Left ventricle myocardium superior (tissue), 1 donor: ENCODE data around the gene GLYAT. TPM values are rescaled to one million over a fixed set of nuclear protein-coding genes. Genes with fewer than 3 reads are reported as not detected.

Experiments
- ATAC-seq: fragments of 200-7000 bp; cut with Tn5 transposase; one replicate; pipeline ENCODE4 v1.9.1; 2020; ENCODE audit warnings: mild to moderate bottlenecking, moderate library complexity
- DNase-seq: peaks from one replicate; pipeline ENCODE4 v3.0.0-alpha.2; 2020
- intact Hi-C: fragments of 100-400 bp; cut with micrococcal nuclease; formaldehyde crosslinking; loops from one replicate; pipeline ENCODE4 v1.11.0; 2022
- long read RNA-seq: library from polyadenylated mRNA; unstranded; transcript quantifications from one replicate; pipeline ENCODE4 v2.0.0, GENCODE V29; 2021
- total RNA-seq: library from RNA; stranded (reverse); fragmentation: NEBNext Ultra II Directional; extraction: Animal tissue kit (Norgen Biotek cat#: 25700); gene quantifications from one replicate; pipeline ENCODE4 v1.2.1, GENCODE V29; 2021
- donor health status: DM: no; HTN: yes; CAD: no; lungs with severe emphysema.

Gene GLYAT
- total RNA-seq: 0.59 TPM
- long read RNA-seq: 0 reads

- intact Hi-C loops: no loop called here
- DNase-seq: no peak
- ATAC-seq: no peak
Measured at GRCh38 chr11:58731819-58732218, at the start of gene GLYAT. TSS of gene GLYAT (minus strand) at chr11:58731943. CDS start at chr11:58724496, 7,447 bp downstream.

GRCh38 chr11:58781345-58781744, 49.6 kb upstream of the GLYAT start:
- intact Hi-C loops: no loop called here
- ATAC-seq (no peak), DNase-seq (no peak)

GRCh38 chr11:58780578-58780977, 48.8 kb upstream of the GLYAT start:
- no peak for DNase-seq
- no peak for ATAC-seq
- intact Hi-C loops: no loop called here

- no peak for ATAC-seq
- intact Hi-C loops: no loop called here
- DNase-seq: no peak
Measured at GRCh38 chr11:58776891-58777710, 45.4 kb upstream of the GLYAT start.

GRCh38 chr11:58775066-58775708, 43.4 kb upstream of the GLYAT start:
- DNase-seq: no peak
- ATAC-seq: no peak
- intact Hi-C loops: no loop called here

GRCh38 chr11:58774164-58774593, 42.4 kb upstream of the GLYAT start:
- no peak for DNase-seq
- no peak for ATAC-seq
- intact Hi-C loops: no loop called here

GRCh38 chr11:58773337-58773736, 41.6 kb upstream of the GLYAT start:
- no peak for DNase-seq
- intact Hi-C loops: no loop called here
- no peak for ATAC-seq

GRCh38 chr11:58772329-58773285, 40.9 kb upstream of the GLYAT start:
- intact Hi-C loops: no loop called here
- ATAC-seq (no peak), DNase-seq (no peak)

GRCh38 chr11:58771458-58771855, 39.7 kb upstream of the GLYAT start:
- no peak for ATAC-seq
- intact Hi-C loops: no loop called here
- DNase-seq: no peak

GRCh38 chr11:58770627-58771457, 39.1 kb upstream of the GLYAT start:
- DNase-seq: no peak
- ATAC-seq: no peak
- intact Hi-C loops: no loop called here

- intact Hi-C loops: no loop called here
- no peak for DNase-seq
- ATAC-seq: no peak
Measured at GRCh38 chr11:58770166-58770565, 38.4 kb upstream of the GLYAT start.

GRCh38 chr11:58769308-58769707, 37.6 kb upstream of the GLYAT start:
- ATAC-seq (no peak), DNase-seq (no peak)
- intact Hi-C loops: no loop called here

GRCh38 chr11:58768137-58768536, 36.4 kb upstream of the GLYAT start:
- intact Hi-C loops: no loop called here
- DNase-seq: no peak
- no peak for ATAC-seq

GRCh38 chr11:58765078-58765477, 33.3 kb upstream of the GLYAT start:
- ATAC-seq (no peak), DNase-seq (no peak)
- intact Hi-C loops: no loop called here

- DNase-seq (no peak), ATAC-seq (no peak)
- intact Hi-C loops: no loop called here
Measured at GRCh38 chr11:58763120-58763490, 31.4 kb upstream of the GLYAT start.

GRCh38 chr11:58762284-58763119, 30.8 kb upstream of the GLYAT start:
- ATAC-seq (no peak), DNase-seq (no peak)
- intact Hi-C loops: no loop called here

- no peak for ATAC-seq
- DNase-seq: no peak
Measured at GRCh38 chr11:58757439-58757838, 25.7 kb upstream of the GLYAT start.

GRCh38 chr11:58745705-58746364, 14.1 kb upstream of the GLYAT start:
- intact Hi-C loops: no loop called here
- DNase-seq (no peak), ATAC-seq (no peak)

More at GRCh38 chr11:58757439-58757838, 25.7 kb upstream of the GLYAT start:
- intact Hi-C loops: no loop called here
